Erythroblast (primary cell): ENCODE measurements around the gene TOLLIP.

Source experiments
- GATA1 ChIP-seq: IDR thresholded peaks from 2 replicates; pipeline ENCODE4 v1.6.1; 2011; ENCODE audit warnings: low read depth, mild to moderate bottlenecking, control low read depth, low read length, moderate library complexity
- POLR2A ChIP-seq: IDR thresholded peaks from 2 replicates; pipeline ENCODE4 v1.6.1; 2011; ENCODE audit warnings: mild to moderate bottlenecking, low read length

GRCh38 chr11:1303973-1304372, 5.5 kb downstream of the TOLLIP start:
- TF ChIP-seq POLR2A (no peak), GATA1 (no peak)
